ENCODE results near the gene ISX.

Gene ISX

DNA sequence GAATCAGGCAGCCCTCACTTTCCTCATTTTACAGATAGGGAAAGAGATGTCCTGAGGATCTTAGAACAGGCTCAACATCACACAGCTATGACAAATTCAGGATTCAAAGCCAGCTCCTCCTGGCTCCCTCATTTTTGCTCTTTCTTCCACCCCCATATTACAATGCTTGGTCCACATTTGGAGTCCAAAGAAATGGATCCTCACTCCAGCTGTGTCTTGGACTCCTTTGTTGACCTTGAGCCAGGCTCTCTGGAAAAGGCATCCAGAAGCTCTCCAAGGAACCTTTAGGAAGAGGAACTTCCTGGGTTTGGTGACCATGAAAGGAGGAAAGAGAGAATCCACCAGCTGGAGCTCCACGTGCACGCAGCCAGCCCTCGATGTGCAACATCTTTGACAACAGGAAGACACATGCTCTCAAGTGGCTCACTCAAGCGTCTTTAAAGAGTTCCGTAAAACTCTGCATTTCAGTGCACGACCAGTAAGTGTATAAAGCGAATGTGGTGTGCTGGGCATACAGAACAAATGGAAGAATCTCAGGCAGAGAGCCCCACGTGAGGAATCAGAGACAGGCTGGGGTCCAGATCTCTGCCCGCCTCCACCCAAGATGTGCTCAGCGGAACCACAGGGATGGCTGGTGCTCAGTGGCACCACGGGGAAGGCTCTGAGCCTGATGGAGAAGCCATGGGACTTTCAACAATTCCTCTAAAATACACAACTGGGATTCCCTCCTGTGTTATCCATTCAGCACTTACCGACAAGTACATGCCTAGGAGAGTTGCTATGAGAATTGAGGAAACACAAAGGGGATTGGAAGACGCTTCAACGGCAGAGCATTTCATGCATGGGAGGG is 48.4 kb downstream of the ISX start:
- no peak for DNase-seq

DNA sequence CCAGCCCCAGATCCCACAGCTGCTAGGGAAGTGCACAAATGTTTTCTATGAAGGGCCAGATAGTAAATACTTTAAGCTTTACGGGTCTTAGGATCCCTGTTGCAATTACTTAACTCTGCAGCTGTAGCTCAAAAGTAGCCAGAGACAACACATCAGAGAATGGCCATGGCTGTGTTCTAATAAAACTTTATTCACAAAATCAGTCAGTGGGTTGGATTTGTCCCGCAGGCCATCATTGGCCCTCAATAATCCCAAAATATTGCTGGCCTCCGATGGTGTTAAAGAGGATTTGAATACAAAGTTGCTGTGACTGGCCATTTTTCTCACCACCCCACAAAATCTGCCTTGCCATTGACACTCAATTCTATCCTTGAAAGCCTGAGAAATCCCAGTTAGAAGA is 49.6 kb downstream of the ISX start:
- DNase-seq = no peak

DNA sequence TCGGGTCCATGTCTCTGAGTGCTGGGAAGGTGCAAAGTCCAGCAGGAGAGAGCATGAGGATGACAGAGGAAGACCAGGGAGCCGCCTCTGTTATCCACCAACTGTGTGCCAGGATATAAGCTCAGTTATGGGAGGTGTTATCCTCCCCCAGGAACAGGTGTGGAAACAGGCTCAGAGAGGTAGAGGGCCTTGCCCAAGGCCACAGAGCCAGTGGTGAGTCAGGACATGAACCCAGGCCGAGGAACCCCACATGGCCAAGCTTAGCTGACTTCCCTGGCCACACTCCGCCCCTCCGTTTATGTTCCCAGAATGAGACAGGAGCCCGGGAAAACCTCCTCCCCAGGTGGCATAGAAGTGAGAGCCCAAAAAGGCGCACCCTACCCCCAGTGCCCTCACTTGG is 50.3 kb downstream of the ISX start:
- DNase-seq = no peak

DNA sequence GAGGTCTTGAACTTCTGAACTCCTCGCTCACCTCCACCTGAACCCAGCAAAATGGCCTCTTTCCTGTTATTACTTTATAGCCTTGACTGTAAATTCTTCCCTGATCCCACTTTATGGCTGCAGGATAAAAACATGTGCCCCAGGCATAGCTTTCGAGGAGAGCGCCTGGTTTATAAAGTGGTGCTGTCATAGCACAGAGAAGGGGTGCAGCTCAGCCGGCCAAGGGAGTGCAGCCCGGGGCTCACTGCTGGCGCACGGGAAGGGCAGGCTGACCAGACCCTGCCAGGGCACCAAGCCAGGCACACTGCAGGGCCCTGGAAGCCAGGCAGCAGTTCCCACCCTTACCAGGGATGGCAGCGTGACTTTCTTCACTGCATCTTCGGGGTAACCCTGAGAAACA is 50.9 kb downstream of the ISX start:
- DNase-seq = no peak

DNA sequence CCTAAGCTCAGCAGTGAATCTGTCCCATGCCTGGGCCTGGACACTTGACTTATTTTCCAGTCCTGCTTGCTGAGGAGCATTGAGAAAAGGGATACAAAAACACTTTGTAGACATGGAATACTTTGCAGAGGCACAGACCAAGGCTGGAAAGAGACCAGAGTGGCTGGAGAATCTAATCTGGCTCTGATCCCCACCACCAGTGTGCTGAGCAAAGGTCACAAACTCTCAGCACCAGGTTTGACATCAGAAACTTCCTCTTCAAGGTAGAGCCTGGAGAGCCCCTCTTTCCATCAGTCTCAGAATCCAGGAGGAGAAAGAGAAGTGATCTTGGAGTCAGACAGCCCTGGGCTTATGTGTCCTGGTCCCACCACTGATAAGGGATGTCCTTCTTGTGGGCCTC is 53.5 kb downstream of the ISX start:
- no peak for DNase-seq

DNA sequence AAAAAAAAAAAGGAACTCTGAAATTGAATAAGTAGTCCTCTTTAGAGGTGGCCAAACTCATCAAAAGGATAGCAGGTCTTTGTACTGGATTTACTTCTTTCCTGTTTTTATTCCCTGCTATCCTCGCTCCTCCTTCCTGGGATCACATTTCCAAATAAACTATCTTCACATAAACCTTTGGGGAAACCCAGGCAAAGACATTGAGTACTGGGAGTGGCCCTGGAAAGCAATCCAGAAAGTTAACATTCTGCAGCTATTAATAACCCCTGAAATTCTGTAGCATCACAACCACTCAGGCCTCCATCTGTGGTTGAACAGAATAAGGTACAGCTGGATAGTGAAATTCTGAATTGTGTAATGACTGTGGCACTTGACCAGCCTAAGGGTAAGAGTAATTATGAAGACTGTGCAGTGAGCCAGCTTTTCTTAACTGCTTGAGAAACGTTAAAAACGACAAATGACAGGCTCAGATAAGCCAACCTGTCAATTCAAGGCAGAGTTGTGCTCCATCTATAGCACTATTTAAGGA is 58.8 kb downstream of the ISX start:
- DNase-seq = no peak

DNA sequence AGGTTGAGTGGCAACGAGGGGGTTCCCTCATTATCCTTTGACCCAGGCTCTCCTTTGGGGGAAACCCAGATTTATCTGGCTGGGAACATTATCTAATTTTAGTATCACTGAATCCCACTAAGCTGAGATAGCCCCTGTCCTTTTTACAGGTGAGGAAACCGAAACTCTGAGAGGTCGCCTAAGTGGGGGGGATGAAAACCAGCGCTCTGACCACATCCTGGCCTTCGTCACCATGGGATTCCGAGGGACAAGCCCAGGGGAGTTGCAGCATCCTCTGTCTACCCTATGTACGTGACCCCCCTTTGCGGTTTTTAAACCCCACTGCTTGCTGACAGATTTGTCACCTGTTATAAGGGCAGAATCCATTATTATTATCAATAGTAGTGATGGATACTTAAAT is 61.0 kb downstream of the ISX start:
- no peak for DNase-seq

DNA sequence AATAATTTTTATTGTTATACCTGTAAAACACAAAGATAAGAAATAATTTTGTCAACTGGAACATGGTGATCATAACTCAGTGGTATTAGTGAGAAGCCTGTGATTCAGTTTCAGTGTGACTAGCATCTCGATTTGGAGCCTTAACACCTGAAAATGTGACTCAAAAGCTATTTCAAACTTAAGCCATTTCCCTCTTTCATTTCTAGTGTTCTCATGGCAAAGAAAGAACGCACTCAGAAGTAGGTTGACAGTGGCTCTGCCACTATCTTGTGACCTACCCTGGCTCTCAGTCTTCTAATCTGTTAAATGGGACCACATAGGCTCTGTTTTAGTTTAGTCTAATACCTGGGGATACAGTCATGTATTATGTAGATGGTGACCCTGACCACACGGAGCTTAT is 62.7 kb downstream of the ISX start:
- DNase-seq = no peak

DNA sequence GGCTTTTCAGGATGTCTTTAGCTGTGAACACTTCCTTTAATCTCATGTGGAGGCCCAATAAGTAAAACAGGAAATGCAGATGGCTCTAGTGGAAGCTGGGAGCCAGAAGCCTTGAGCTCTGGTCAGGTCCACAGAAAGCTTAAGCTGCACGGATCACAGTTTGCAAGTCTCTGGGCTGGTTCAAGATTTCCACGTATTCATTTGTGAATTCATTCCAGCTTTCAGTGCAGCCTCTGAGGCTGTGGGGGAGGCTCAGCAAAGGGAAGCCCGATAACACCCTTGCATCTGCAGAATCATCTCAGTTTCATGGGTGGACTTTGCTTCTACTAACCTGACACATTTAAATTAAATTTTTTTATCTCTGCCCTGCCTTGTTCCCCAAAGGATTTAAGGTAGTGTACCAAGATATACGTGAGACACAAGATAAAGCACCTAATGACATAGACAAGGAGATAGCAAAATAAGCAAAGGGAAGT is 65.6 kb downstream of the ISX start:
- no peak for DNase-seq

DNA sequence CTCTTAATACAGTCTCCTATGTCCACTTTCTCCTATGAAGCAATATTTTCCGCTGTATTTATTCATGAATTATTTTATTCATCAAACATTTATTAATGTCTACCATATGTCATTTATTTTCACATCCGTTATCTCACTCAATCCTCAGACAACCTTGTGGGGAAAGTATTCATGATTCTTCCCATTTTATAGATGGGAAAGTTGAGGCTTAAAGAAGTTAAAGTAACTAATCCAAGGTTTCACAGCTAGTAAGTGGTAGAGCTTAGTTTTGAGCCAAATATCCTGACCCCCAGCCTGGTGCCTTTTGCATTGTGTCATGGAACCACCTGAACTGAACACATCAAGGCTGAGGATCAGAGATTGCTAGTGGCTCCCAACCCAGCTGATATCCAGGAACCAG is 66.6 kb downstream of the ISX start:
- DNase-seq = no peak

DNA sequence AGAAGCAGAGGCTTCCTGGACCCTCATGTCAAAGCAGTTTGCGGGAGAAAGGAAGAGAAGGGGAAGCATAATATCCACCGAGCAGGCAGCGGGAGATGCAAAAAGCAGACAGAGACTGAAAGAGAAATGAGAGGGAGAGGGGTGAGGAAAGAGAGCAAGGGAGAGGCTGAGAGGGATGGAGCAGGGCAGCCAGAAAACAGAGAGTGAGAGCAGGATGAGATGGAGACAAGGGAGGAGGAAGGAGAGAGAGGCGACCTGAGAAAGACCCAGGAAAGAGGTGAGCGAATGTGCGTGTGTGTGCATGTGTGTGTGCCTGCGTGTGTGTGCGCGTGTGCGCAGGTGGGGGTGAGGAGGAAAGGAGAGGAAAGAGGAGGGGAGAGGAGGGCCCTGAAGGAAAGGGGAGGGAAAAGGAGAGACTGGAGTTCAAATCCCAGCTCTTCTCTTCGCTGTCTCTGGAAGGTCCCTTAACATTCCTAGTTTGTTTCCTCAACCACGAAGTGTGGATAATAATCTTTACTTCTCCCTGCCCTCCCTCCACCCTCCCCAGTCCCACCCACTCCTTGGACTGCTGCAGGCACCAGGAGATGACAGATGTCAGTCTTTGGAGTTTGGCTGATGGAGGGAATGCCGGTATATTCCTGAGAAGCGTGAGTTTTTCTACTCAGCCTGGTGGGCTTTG is 67.9 kb downstream of the ISX start:
- no peak for DNase-seq

DNA sequence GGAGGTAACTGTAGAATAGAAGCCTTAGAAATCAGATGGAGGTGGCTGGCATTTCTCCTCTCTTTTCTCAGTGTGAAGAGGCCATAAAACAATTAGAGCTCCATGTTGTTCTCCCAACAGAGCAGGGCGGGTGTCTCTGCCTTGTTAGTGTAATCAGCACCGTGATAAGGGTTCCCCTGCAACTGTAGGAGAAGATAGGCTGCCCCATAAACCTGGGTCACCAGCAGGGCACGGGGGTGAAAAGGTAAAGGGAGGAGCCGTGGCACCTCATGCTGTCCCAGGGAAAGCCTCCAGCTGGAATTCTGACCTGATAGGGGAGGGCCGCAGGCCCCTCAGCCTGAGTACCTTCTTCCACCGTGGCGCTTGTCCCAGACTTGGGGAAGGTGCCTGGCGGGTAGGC is 68.7 kb downstream of the ISX start:
- DNase-seq = no peak

DNA sequence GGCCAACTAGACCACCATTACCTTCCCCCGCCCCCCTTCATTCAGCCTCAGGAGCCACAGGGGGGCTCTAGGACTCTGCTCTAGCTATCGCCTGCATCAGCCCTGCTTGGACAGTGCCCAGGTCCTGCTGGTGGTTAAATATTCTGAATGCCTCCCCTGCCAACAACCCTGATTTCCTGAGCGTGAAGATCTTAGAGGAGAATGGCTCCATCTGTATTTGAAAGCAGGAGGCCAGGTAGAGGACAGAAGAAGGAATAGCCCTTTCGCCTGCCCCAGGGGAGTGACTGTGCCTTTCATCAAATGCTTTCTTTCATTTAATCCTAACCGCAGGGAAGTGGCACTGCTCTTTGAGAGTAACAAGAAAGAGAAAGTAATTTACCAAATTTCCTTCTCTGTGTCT is 69.2 kb downstream of the ISX start:
- no peak for DNase-seq

Data from NCI-H2081 (cell line).